Neutrophil (primary cell): ENCODE data around the gene ZMYM2.

Source experiments
- H3K27ac ChIP-seq: fragments of 200-600 bp; sonication (generic); 2 replicates; pipeline ENCODE4 v1.5.1; 2016; ENCODE audit warnings: mild to moderate bottlenecking, moderate library complexity
- H3K27me3 ChIP-seq: fragments of 200-600 bp; sonication (generic); 2 replicates; pipeline ENCODE4 v1.6.0; 2016; ENCODE audit warnings: mild to moderate bottlenecking
- H3K36me3 ChIP-seq: fragments of 200-600 bp; sonication (generic); 2 replicates; pipeline ENCODE4 v1.5.1; 2017
- H3K4me1 ChIP-seq, 2 experiments: fragments of 200-600 bp in 1 of 2; sonication (generic) in 1 of 2; 1 replicate in 1 of 2; 2 replicates in 1 of 2; pipeline versions ENCODE4 v1.5.1 to v1.6.1; 2013 to 2016; ENCODE audit warnings: low read depth in 1 of 2, low read length in 1 of 2, mild to moderate bottlenecking in 1 of 2, moderate library complexity in 1 of 2; ENCODE audit not compliant: control insufficient read depth in 1 of 2, insufficient read depth in 1 of 2
- H3K4me3 ChIP-seq, 2 experiments: fragments of 200-600 bp in 1 of 2; sonication (generic) in 1 of 2; 1 replicate in 1 of 2; 2 replicates in 1 of 2; pipeline ENCODE4 v1.5.1; 2013 to 2016; ENCODE audit warnings: low read depth in 1 of 2, low read length in 1 of 2, mild to moderate bottlenecking in 1 of 2, moderate library complexity in 1 of 2
- H3K9me3 ChIP-seq: fragments of 200-600 bp; sonication (generic); 2 replicates; pipeline ENCODE4 v1.5.1; 2016
- TF ChIP-seq, protein P1 (sequence below): fragments of 200-600 bp; sonication (generic); IDR thresholded peaks from 2 replicates; pipeline ENCODE4 v1.5.1; 2016; ENCODE audit warnings: antibody characterized with exemption

ZMYM2 gene

DNA sequence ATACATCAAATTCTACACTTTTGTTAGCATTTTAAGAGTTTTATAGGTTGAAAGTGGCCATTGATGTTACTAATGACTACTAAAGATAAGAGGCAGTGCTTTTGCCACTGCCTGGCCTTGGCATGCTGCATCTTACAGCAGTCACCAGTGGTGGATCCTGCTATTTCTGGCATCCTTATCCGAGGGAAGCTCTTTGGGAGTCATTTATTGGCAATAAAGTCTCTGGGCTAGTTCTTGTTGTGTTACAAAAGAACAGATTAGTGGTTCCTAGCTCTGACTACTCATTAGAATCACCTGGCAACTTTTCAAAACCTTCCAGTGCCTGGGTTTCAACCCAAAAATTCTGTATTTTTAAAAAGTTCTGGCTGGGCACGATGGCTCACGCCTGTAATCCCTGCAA, 94.5 kb downstream of the ZMYM2 start:
- Histone ChIP-seq H3K36me3 (peaks cover 48% of the 10 kb centered on the region), H3K4me1 (peaks cover 0 to 6% of the 10 kb centered on the region in 2 experiments), H3K27ac (no peak overlapping the region), H3K9me3 (no peaks in the 10 kb centered on the region), H3K4me3 (no peak overlapping the region), H3K27me3 (no peaks in the 10 kb centered on the region)
- TF ChIP-seq, protein P1, sequence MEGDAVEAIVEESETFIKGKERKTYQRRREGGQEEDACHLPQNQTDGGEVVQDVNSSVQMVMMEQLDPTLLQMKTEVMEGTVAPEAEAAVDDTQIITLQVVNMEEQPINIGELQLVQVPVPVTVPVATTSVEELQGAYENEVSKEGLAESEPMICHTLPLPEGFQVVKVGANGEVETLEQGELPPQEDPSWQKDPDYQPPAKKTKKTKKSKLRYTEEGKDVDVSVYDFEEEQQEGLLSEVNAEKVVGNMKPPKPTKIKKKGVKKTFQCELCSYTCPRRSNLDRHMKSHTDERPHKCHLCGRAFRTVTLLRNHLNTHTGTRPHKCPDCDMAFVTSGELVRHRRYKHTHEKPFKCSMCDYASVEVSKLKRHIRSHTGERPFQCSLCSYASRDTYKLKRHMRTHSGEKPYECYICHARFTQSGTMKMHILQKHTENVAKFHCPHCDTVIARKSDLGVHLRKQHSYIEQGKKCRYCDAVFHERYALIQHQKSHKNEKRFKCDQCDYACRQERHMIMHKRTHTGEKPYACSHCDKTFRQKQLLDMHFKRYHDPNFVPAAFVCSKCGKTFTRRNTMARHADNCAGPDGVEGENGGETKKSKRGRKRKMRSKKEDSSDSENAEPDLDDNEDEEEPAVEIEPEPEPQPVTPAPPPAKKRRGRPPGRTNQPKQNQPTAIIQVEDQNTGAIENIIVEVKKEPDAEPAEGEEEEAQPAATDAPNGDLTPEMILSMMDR, result no peak

DNA sequence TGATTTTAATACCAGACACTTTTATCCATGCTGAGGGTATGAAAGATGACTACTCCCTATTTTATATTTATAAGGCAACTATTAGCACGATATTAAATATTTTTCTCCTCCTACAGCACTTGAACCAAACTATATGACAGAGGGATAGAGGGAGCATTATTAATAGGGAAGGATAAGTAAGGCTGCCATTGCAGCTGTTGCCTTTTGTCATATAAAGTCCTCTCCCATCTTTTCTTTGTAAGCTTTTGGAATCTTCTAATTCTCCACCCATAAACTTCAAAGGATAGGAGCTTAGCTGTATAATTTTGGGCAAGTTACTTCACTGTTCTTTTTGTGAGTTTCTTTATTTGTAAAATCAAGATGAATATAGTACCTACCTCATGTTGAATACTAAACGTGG, 95.4 kb downstream of the ZMYM2 start:
- TF ChIP-seq, protein P1, result no peak

DNA sequence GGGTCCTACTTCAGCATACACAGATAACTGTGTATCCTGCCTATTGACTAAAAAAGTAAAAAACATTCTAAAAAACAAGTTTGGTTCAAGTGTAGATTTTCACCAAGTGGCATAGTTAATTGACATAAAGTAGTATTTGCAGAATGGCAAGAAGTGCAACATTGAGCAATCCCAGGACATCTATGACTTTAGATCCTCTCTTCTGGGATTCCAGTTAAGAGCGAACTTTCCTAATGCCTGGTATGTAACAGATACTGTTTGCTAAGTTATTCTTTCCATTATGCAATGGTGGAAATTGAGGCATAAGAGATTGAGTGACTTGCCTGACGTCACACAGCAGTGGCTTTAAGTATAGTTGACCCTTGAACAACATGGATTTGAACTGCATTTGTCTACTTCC, 96.1 kb downstream of the ZMYM2 start:
- Histone ChIP-seq H3K9me3 (no peaks in the 10 kb centered on the region), H3K4me1 (no peaks in the 10 kb centered on the region), H3K36me3 (peaks cover 61% of the 10 kb centered on the region), H3K27ac (no peak overlapping the region), H3K4me3 (no peak overlapping the region), H3K27me3 (no peaks in the 10 kb centered on the region)
- TF ChIP-seq, protein P1, result no peak

More for the DNA sequence above, 95.4 kb downstream of the ZMYM2 start:
- Histone ChIP-seq H3K4me3 (no peak overlapping the region), H3K36me3 (peaks cover 56% of the 10 kb centered on the region), H3K4me1 (peaks cover 0 to under 1% of the 10 kb centered on the region in 2 experiments), H3K9me3 (no peaks in the 10 kb centered on the region), H3K27ac (no peak overlapping the region), H3K27me3 (no peaks in the 10 kb centered on the region)

DNA sequence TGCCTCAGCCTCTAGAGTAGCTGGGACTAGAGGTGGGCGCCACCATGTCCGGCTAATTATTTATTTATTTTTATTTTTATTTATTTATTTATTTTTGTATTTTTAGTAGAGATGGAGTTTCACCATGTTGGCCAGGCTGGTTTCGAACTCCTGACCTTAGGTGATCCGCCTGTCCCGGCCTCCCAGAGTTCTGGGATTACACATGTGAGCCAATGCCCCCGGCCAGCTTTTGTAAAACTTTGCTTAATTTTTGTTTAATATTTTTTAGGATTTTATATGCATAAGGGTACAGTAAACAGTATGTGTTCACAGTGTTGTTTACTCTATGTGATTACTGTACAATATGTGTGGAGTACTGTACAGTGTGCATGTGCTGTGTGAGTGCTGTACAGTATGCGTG, 98.7 kb downstream of the ZMYM2 start:
- H3K36me3 ChIP-seq, result peaks cover 79% of the 10 kb centered on the region
- H3K27me3 ChIP-seq, result no peaks in the 10 kb centered on the region
- no peaks in the 10 kb centered on the region for H3K9me3 ChIP-seq
- TF ChIP-seq, protein P1, result no peak
- H3K4me3 ChIP-seq, result no peak overlapping the region
- no peak overlapping the region for H3K27ac ChIP-seq
- no peaks in the 10 kb centered on the region for H3K4me1 ChIP-seq

DNA sequence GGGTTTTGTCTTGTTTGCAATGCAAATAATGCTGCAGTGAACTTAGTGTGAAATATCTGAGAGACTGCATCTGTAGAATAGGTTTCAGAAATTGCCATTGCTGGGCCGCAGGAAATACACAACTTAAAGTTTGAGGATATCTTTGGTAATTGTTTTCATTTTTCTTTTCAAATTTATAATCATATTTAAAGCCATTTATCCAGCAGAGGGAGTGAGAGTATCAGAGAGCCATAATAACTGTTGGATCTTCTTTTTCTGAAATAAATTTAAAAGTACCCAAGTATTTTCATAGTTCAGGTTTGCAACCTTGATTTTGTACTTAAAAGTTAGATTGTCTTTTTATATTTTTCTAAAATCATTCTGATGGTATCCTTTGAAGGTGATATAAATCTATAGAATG, 99.4 kb downstream of the ZMYM2 start:
- no peak overlapping the region for H3K27ac ChIP-seq
- H3K4me3 ChIP-seq, result no peak overlapping the region
- TF ChIP-seq, protein P1, result no peak
- H3K4me1 ChIP-seq, result no peaks in the 10 kb centered on the region
- H3K9me3 ChIP-seq, result no peaks in the 10 kb centered on the region
- peaks cover 79% of the 10 kb centered on the region for H3K36me3 ChIP-seq
- no peaks in the 10 kb centered on the region for H3K27me3 ChIP-seq

DNA sequence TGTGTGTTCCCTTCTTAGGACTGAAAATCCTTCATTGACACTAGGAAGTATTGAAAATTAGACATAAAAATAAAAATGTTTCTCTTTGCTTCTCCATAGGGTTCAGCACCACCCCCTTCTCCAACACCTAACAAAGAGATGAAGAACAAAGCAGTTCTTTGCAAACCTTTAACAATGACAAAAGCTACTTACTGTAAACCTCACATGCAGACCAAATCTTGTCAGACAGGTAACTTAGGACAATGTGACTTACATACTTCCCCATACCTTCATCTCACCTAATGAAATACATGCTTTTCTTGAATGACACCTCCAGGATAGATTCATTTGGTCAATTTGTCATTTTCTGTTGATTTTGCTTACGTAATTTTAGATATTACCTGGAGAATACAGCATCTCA, 99.9 kb downstream of the ZMYM2 start:
- TF ChIP-seq, protein P1, result no peak
- Histone ChIP-seq H3K9me3 (no peaks in the 10 kb centered on the region), H3K4me3 (no peak overlapping the region), H3K36me3 (peaks cover 79% of the 10 kb centered on the region), H3K4me1 (no peaks in the 10 kb centered on the region), H3K27me3 (no peaks in the 10 kb centered on the region), H3K27ac (no peak overlapping the region)
